ENCODE data around the gene C2CD2L.
"Not testable (repeated sequence)": the region's sequence is repeated elsewhere in the genome, so short reads cannot be mapped to it uniquely, and the experiment has no call there.

C2CD2L gene

DNA sequence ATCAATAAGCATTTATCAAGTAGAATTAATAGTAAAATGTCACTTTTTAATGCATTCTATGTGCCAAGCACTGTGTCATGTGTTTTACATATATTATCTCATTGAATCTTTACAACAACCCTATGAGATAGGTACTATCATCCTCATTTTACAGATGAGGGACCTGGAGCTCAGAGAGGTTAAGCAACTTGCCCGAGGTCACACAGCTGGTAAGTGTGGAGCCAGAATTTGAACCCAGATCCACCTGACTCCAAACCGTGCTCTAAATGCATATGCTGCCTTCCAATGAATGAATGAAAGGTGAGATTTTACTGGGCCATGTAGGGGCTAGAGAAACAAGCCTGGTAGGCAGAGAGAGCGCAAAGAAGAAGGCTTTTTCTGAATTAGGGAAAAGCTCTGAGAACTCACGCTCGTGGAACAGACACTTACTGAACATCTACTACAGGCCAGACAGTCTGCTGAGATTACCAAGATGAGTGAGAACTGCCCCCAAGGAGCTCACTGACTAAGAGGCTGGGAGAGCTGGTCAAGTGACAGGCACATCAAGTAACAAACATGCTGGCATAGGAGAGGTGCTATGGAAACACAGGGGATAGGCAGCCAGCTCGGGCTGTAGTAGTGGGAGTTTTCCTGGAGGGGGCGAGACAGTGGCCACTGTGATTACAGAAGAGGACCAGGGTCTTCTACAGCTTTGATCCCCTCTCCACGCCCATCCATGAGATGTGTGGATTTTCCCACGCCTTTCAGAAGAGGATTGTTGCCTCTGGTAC is 46.1 kb downstream of the C2CD2L start:
- DNase-seq: no peak

DNA sequence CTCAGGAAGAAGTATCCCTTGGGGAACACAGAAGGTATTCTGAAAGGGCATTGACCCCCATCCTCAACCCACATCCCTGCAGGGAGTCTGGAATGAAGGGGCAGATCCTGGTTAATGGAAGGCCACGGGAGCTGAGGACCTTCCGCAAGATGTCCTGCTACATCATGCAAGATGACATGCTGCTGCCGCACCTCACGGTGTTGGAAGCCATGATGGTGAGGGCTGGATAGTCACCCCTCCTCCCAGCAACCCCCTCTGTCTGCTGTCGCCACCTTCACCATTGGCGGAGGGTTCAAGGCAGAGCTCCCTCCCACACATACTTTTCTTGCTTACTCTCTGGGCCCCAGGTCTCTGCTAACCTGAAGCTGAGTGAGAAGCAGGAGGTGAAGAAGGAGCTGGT is 47.0 kb downstream of the C2CD2L start:
- no peak for DNase-seq

DNA sequence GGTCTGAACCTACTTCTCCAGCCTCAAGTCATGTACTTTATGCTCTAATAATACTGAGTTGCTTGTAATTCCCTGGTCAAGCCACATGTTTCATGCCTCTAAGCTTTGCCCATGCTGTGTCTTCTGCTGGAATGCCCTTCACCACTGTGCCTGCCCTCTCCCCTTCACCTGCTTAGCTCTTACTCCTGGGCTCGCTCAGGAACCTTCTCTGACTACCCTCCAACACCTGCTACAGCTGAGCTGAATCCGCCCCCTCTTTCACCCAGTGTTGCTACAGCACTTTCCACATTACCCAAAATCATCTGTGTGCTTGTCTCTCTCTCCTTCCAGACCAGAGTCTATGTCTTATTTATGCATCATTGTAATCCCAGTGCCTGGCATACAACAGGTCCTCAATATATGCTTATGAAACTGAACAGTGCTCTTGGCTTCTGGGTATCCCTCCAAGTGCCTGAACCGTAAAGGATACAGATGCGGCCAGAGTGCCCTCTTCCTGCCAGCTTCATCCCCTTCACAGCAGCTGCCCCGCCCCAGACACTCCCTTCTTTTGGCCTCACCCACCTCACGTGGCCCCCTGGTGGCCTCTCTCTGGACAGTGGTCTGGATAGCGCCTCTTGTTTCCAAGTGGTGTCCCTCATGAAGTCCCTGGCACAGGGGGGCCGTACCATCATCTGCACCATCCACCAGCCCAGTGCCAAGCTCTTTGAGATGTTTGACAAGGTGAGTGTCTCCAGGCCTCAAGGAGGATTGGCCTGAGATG is 48.8 kb downstream of the C2CD2L start:
- peak; percentile 34 for DNase-seq

DNA sequence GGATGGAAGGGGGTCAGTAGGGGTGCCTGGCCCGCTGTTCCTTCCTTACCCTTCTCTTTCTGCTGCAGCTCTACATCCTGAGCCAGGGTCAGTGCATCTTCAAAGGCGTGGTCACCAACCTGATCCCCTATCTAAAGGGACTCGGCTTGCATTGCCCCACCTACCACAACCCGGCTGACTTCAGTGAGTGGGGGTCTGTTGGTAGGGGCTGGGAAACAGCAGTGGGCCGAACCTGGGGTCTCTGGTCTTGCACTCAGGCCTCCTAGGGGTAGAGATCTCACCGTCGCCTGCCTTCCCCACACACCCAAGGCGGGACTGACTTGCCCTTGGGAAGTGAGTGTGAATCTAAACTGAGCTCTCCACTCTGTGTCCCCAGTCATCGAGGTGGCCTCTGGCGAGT is 49.4 kb downstream of the C2CD2L start:
- DNase-seq: no peak

DNA sequence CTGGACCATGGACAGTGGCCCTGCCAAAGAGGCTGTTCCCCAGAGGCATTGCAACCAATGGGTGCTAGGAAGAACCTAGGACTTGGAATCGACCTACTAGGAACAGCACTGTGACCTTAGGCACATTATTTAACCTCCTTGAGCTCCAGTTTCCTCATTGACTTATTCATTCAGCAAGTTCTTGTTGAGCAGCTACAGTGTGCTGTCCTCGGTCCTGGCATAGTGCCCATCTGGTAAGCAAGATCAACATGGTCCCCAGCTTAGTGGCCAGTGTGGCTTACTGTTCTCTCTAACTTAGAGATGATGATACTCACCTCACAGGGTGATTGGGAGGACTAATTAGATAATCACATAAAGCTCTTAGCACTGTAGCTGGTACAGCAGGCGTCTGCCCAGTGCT is 49.9 kb downstream of the C2CD2L start:
- no peak for DNase-seq

DNA sequence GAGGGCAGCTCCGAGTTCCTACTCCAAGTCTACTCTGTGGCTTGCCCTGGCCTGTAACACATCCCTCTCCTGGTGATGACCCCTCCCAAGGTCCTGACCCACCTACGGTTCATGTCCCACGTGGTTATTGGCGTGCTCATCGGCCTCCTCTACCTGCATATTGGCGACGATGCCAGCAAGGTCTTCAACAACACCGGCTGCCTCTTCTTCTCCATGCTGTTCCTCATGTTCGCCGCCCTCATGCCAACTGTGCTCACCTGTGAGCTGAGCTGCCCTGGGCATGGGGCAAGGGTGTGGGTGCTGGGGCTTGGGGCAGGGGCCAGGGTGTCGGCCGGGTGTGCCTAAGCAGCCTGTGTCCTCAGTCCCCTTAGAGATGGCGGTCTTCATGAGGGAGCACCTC is 51.3 kb downstream of the C2CD2L start:
- DNase-seq: no peak

DNA sequence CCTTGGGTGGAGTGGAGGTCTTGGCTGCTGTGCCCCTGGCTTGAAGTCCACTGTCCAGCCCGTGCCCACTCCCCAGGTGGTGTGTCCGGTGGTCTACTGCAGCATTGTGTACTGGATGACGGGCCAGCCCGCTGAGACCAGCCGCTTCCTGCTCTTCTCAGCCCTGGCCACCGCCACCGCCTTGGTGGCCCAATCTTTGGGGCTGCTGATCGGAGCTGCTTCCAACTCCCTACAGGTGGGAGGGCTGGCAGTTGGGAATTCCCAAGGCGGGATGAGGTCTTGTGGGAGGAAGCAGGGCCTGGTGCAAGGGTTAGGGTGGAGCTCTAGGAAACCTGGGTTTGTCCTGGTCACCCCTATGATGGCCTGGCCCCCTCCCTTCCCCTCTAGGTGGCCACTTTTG is 53.0 kb downstream of the C2CD2L start:
- no peak for DNase-seq

DNA sequence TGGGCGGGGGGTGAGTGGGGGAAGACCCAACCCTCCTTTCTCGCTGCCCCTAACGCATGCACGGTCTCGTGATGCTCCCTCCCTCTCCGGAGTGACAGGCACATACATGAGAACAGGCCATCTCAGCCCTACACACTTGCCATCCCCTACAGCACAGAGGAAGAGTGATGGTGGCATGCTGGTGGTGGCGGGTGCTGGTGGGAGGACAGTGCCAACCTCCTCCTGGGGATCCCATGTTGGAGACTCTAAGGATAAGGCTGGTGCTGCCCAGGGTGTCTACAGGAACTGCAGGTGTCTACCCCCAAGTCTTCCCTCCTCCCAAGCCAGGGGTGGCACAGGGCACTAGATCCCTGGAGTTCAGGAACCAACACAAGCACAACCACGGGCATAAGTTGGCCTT is 54.7 kb downstream of the C2CD2L start:
- DNase-seq: no peak

DNA sequence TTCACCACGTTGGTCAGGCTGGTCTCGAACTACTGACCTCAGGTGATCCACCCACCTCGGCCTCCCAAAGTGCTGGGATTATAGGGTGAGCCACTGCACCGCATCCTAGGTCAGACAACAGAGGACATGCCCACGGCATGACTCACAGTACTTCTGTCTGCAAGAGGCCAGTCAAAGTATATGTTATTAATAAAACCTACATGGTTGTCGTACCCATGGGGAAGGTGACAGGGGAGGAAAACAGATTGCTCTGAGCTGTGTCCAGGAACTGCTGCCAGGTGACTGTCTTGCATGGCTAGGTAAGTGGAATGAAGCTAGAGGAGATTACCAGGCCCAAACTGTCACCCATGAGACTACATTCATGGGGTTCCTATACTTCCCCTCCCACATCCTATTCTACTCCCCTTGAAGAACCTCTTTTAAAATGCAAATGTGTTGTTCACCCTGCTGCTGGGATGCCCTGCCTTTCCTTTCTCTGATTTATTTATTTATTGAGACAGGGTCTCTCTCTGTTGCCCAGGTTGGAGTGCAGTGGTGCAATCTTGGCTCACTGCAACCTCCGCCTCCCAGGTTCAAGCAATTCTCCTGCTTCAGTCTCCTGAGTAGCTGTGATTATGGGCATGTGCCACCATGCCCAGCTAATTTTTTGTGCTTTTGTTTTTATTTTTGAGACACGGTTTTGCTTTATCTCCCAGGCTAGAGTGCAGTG is 59.4 kb downstream of the C2CD2L start:
- no peak for DNase-seq

DNA sequence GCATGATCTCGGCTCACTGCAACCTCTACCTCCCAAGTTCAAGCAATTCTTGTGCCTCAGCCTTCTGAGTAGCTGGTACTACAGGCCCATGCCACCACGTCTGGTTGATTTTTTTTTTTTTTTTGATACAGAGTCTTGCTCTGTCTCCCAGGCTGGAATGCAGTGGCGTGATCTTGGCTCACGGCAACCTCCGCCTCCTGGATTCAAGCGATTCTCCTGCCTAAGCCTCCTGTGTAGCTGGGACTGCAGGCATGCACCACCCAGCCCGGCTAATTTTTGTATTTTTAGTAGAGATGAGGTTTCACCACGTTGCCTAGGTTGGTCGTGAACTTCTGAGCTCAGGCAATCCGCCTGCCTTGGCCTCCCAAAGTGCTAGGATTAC is 59.9 kb downstream of the C2CD2L start:
- DNase-seq: not testable (repeated sequence)

DNA sequence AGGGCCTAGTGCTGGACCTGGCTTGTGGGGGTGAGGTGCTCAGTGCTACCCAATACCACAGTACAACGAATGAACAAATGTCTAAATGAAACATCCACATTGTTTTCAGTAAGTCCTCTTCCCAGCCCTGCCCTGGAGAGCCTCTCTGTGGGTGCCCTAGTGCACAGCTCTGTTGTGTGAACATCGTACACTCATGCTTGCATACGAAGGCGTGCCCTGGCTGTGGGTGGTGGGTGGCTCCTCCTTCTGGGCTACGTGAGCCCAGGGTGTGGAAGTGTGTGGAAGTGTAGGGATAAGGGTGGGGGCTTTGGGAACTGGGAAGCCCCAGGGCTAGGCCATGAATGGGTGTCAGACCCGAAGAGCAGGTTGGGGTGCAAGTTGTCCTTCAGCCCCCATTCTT is 60.8 kb downstream of the C2CD2L start:
- no peak for DNase-seq

Measured in GF-D8 (cell line).